ENCODE results near the gene NPY.

NPY gene

GRCh38 chr7:24316340-24316739 is 32.4 kb downstream of the NPY start:
- Histone ChIP-seq H2BK120ac (ENCODE audit: low read depth, low read length) (no peak overlapping the region), H3K4me2 (ENCODE audit: low read length) (no peak overlapping the region), H3K27me3 (ENCODE audit: insufficient read depth, low read length, poor library complexity) (no peaks in the 10 kb centered on the region), H2AK5ac (ENCODE audit: low read length) (no peak overlapping the region), H3K9ac (ENCODE audit: low read length) (no peak overlapping the region), H3K79me2 (ENCODE audit: control insufficient read depth, insufficient read depth, low read length) (no peaks in the 10 kb centered on the region), H2BK5ac (ENCODE audit: low read length) (no peak overlapping the region), H3K4me3 (ENCODE audit: low read length) (no peak overlapping the region), H3K18ac (ENCODE audit: low read length) (no peak overlapping the region), H3K56ac (ENCODE audit: low read length) (no peak overlapping the region), H4K5ac (ENCODE audit: low read length) (no peak overlapping the region), H3K23ac (ENCODE audit: low read length) (no peak overlapping the region), H3K27ac (ENCODE audit: low read depth, low read length) (no peak overlapping the region), H3K4ac (ENCODE audit: low read depth, low read length) (no peak overlapping the region), H3K79me1 (ENCODE audit: low read length) (no peaks in the 10 kb centered on the region), H4K8ac (ENCODE audit: low read depth, low read length) (no peak overlapping the region), H2BK15ac (replicated peaks; ENCODE audit: low read depth) (no peak overlapping the region), H3K4me1 (ENCODE audit: control insufficient read depth, low read depth, low read length) (no peaks in the 10 kb centered on the region), H3K36me3 (ENCODE audit: control insufficient read depth, insufficient read depth, low read length) (no peaks in the 10 kb centered on the region)
- whole genome bisulfite sequencing (ENCODE audit: extremely low coverage, insufficient coverage, low lambda C conversion rate), result no CpG with 5 or more reads among the region's 6 CpGs
- no peak for DNase-seq

GRCh38 chr7:24318326-24318725 is 34.3 kb downstream of the NPY start:
- Histone ChIP-seq H2BK120ac (ENCODE audit: low read depth, low read length) (no peak overlapping the region), H2BK15ac (replicated peaks; ENCODE audit: low read depth) (no peak overlapping the region), H3K23ac (ENCODE audit: low read length) (no peak overlapping the region), H3K4ac (ENCODE audit: low read depth, low read length) (no peak overlapping the region), H4K8ac (ENCODE audit: low read depth, low read length) (no peak overlapping the region), H3K4me2 (ENCODE audit: low read length) (no peak overlapping the region), H3K4me1 (ENCODE audit: control insufficient read depth, low read depth, low read length) (no peaks in the 10 kb centered on the region), H4K5ac (ENCODE audit: low read length) (no peak overlapping the region), H3K36me3 (ENCODE audit: control insufficient read depth, insufficient read depth, low read length) (no peaks in the 10 kb centered on the region), H3K18ac (ENCODE audit: low read length) (no peak overlapping the region), H3K9ac (ENCODE audit: low read length) (no peak overlapping the region), H2AK5ac (ENCODE audit: low read length) (no peak overlapping the region), H2BK5ac (ENCODE audit: low read length) (no peak overlapping the region), H3K4me3 (ENCODE audit: low read length) (no peak overlapping the region), H3K27ac (ENCODE audit: low read depth, low read length) (no peak overlapping the region), H3K79me1 (ENCODE audit: low read length) (no peaks in the 10 kb centered on the region), H3K56ac (ENCODE audit: low read length) (no peak overlapping the region), H3K27me3 (ENCODE audit: insufficient read depth, low read length, poor library complexity) (no peaks in the 10 kb centered on the region), H3K79me2 (ENCODE audit: control insufficient read depth, insufficient read depth, low read length) (no peaks in the 10 kb centered on the region)
- no CpG with 5 or more reads among the region's 6 CpGs for WGBS (ENCODE audit: extremely low coverage, insufficient coverage, low lambda C conversion rate)
- peak; percentile 83 for DNase-seq

GRCh38 chr7:24319209-24319608 is 35.2 kb downstream of the NPY start:
- H3K4me2 ChIP-seq (ENCODE audit: low read length), result no peak overlapping the region
- no peak overlapping the region for H4K5ac ChIP-seq (ENCODE audit: low read length)
- no peaks in the 10 kb centered on the region for H3K4me1 ChIP-seq (ENCODE audit: control insufficient read depth, low read depth, low read length)
- H3K79me2 ChIP-seq (ENCODE audit: control insufficient read depth, insufficient read depth, low read length), result no peaks in the 10 kb centered on the region
- no peak overlapping the region for H4K8ac ChIP-seq (ENCODE audit: low read depth, low read length)
- DNase-seq, result no peak
- no peak overlapping the region for H3K4me3 ChIP-seq (ENCODE audit: low read length)
- no peak overlapping the region for H2BK15ac ChIP-seq (replicated peaks; ENCODE audit: low read depth)
- no peak overlapping the region for H3K56ac ChIP-seq (ENCODE audit: low read length)
- H2AK5ac ChIP-seq (ENCODE audit: low read length), result no peak overlapping the region
- H3K27me3 ChIP-seq (ENCODE audit: insufficient read depth, low read length, poor library complexity), result no peaks in the 10 kb centered on the region
- H3K4ac ChIP-seq (ENCODE audit: low read depth, low read length), result no peak overlapping the region
- no peak overlapping the region for H2BK120ac ChIP-seq (ENCODE audit: low read depth, low read length)
- H3K36me3 ChIP-seq (ENCODE audit: control insufficient read depth, insufficient read depth, low read length), result no peaks in the 10 kb centered on the region
- no peak overlapping the region for H3K27ac ChIP-seq (ENCODE audit: low read depth, low read length)
- H3K9ac ChIP-seq (ENCODE audit: low read length), result no peak overlapping the region
- H3K23ac ChIP-seq (ENCODE audit: low read length), result no peak overlapping the region
- H2BK5ac ChIP-seq (ENCODE audit: low read length), result no peak overlapping the region
- no peaks in the 10 kb centered on the region for H3K79me1 ChIP-seq (ENCODE audit: low read length)
- no peak overlapping the region for H3K18ac ChIP-seq (ENCODE audit: low read length)

- H3K27ac ChIP-seq (ENCODE audit: low read depth, low read length), result no peak overlapping the region
- no peak overlapping the region for H2AK5ac ChIP-seq (ENCODE audit: low read length)
- H3K4me1 ChIP-seq (ENCODE audit: control insufficient read depth, low read depth, low read length), result no peaks in the 10 kb centered on the region
- H3K23ac ChIP-seq (ENCODE audit: low read length), result no peak overlapping the region
- no peak overlapping the region for H4K8ac ChIP-seq (ENCODE audit: low read depth, low read length)
- H2BK5ac ChIP-seq (ENCODE audit: low read length), result no peak overlapping the region
- no peak for DNase-seq
- H3K4me2 ChIP-seq (ENCODE audit: low read length), result no peak overlapping the region
- no peaks in the 10 kb centered on the region for H3K27me3 ChIP-seq (ENCODE audit: insufficient read depth, low read length, poor library complexity)
- no CpG with 5 or more reads among the region's 3 CpGs for WGBS (ENCODE audit: extremely low coverage, insufficient coverage, low lambda C conversion rate)
- H3K36me3 ChIP-seq (ENCODE audit: control insufficient read depth, insufficient read depth, low read length), result no peaks in the 10 kb centered on the region
- H3K9ac ChIP-seq (ENCODE audit: low read length), result no peak overlapping the region
- H4K5ac ChIP-seq (ENCODE audit: low read length), result no peak overlapping the region
- H3K79me2 ChIP-seq (ENCODE audit: control insufficient read depth, insufficient read depth, low read length), result no peaks in the 10 kb centered on the region
- no peaks in the 10 kb centered on the region for H3K79me1 ChIP-seq (ENCODE audit: low read length)
- no peak overlapping the region for H3K56ac ChIP-seq (ENCODE audit: low read length)
- H3K4me3 ChIP-seq (ENCODE audit: low read length), result no peak overlapping the region
- no peak overlapping the region for H3K18ac ChIP-seq (ENCODE audit: low read length)
- H2BK15ac ChIP-seq (replicated peaks; ENCODE audit: low read depth), result no peak overlapping the region
- no peak overlapping the region for H3K4ac ChIP-seq (ENCODE audit: low read depth, low read length)
- H2BK120ac ChIP-seq (ENCODE audit: low read depth, low read length), result no peak overlapping the region
Observed at GRCh38 chr7:24323961-24324480, 40.0 kb downstream of the NPY start.

- no peak overlapping the region for H2BK5ac ChIP-seq (ENCODE audit: low read length)
- H3K23ac ChIP-seq (ENCODE audit: low read length), result no peak overlapping the region
- H3K27me3 ChIP-seq (ENCODE audit: insufficient read depth, low read length, poor library complexity), result no peaks in the 10 kb centered on the region
- no peaks in the 10 kb centered on the region for H3K79me2 ChIP-seq (ENCODE audit: control insufficient read depth, insufficient read depth, low read length)
- no peak overlapping the region for H3K4ac ChIP-seq (ENCODE audit: low read depth, low read length)
- H3K4me1 ChIP-seq (ENCODE audit: control insufficient read depth, low read depth, low read length), result no peaks in the 10 kb centered on the region
- H3K9ac ChIP-seq (ENCODE audit: low read length), result no peak overlapping the region
- no peak overlapping the region for H3K27ac ChIP-seq (ENCODE audit: low read depth, low read length)
- H3K18ac ChIP-seq (ENCODE audit: low read length), result no peak overlapping the region
- no CpG with 5 or more reads among the region's 5 CpGs for WGBS (ENCODE audit: extremely low coverage, insufficient coverage, low lambda C conversion rate)
- no peak overlapping the region for H3K4me2 ChIP-seq (ENCODE audit: low read length)
- H3K36me3 ChIP-seq (ENCODE audit: control insufficient read depth, insufficient read depth, low read length), result no peaks in the 10 kb centered on the region
- no peak overlapping the region for H4K8ac ChIP-seq (ENCODE audit: low read depth, low read length)
- no peak for DNase-seq
- no peak overlapping the region for H3K4me3 ChIP-seq (ENCODE audit: low read length)
- H2BK120ac ChIP-seq (ENCODE audit: low read depth, low read length), result no peak overlapping the region
- no peak overlapping the region for H4K5ac ChIP-seq (ENCODE audit: low read length)
- H3K79me1 ChIP-seq (ENCODE audit: low read length), result no peaks in the 10 kb centered on the region
- no peak overlapping the region for H2BK15ac ChIP-seq (replicated peaks; ENCODE audit: low read depth)
- no peak overlapping the region for H2AK5ac ChIP-seq (ENCODE audit: low read length)
- H3K56ac ChIP-seq (ENCODE audit: low read length), result no peak overlapping the region
Observed at GRCh38 chr7:24325708-24326107, 41.7 kb downstream of the NPY start.

GRCh38 chr7:24328050-24328449 is 44.1 kb downstream of the NPY start:
- Histone ChIP-seq H3K27ac (ENCODE audit: low read depth, low read length) (no peak overlapping the region), H2BK120ac (ENCODE audit: low read depth, low read length) (no peak overlapping the region), H3K4me2 (ENCODE audit: low read length) (no peak overlapping the region), H2AK5ac (ENCODE audit: low read length) (no peak overlapping the region), H2BK5ac (ENCODE audit: low read length) (no peak overlapping the region), H3K79me1 (ENCODE audit: low read length) (no peaks in the 10 kb centered on the region), H4K8ac (ENCODE audit: low read depth, low read length) (no peak overlapping the region), H3K56ac (ENCODE audit: low read length) (no peak overlapping the region), H3K18ac (ENCODE audit: low read length) (no peak overlapping the region), H3K9ac (ENCODE audit: low read length) (no peak overlapping the region), H3K36me3 (ENCODE audit: control insufficient read depth, insufficient read depth, low read length) (no peaks in the 10 kb centered on the region), H3K4ac (ENCODE audit: low read depth, low read length) (no peak overlapping the region), H3K79me2 (ENCODE audit: control insufficient read depth, insufficient read depth, low read length) (no peaks in the 10 kb centered on the region), H3K4me1 (ENCODE audit: control insufficient read depth, low read depth, low read length) (no peaks in the 10 kb centered on the region), H3K27me3 (ENCODE audit: insufficient read depth, low read length, poor library complexity) (no peaks in the 10 kb centered on the region), H2BK15ac (replicated peaks; ENCODE audit: low read depth) (no peak overlapping the region), H3K23ac (ENCODE audit: low read length) (no peak overlapping the region), H3K4me3 (ENCODE audit: low read length) (no peak overlapping the region), H4K5ac (ENCODE audit: low read length) (no peak overlapping the region)
- no peak for DNase-seq
- no CpG with 5 or more reads among the region's 5 CpGs for WGBS (ENCODE audit: extremely low coverage, insufficient coverage, low lambda C conversion rate)

All from mesendoderm (in vitro differentiated cells).